Fibroblast of lung (primary cell): ENCODE measurements around the gene COL15A1. TPM values are rescaled to one million over a fixed set of nuclear protein-coding genes. Genes with fewer than 3 reads are reported as not detected.
A peak's percentile ranks its signal among the peaks of the same experiment; 100 is the strongest.

Experiments used
- DNase-seq, 2 donors: peaks; one replicate each; pipeline versions ENCODE4 v3.0.0 to v3.0.0-alpha.2; 2010; ENCODE audit warnings: low read depth in 2 of 2
- H2AFZ ChIP-seq: 2 replicates; pipeline ENCODE4 v1.5.1; 2012; ENCODE audit warnings: low read length, control low read depth, inconsistent platforms
- H3K27ac ChIP-seq: 2 replicates; pipeline ENCODE4 v1.5.1; 2011; ENCODE audit warnings: low read length, control low read depth; ENCODE audit not compliant: insufficient read depth
- H3K27me3 ChIP-seq: 2 replicates; pipeline ENCODE4 v1.5.1; 2011; ENCODE audit warnings: mild to moderate bottlenecking, low read length; ENCODE audit not compliant: control insufficient read depth, insufficient read depth
- H3K36me3 ChIP-seq: 2 replicates; pipeline ENCODE4 v1.5.1; 2011; ENCODE audit warnings: low read length; ENCODE audit not compliant: control insufficient read depth, insufficient read depth
- H3K4me1 ChIP-seq: 2 replicates; pipeline ENCODE4 v1.5.1; 2011; ENCODE audit warnings: low read length; ENCODE audit not compliant: control insufficient read depth, insufficient read depth; ENCODE audit errors: extremely low read depth
- H3K4me2 ChIP-seq: 2 replicates; pipeline ENCODE4 v1.5.1; 2011; ENCODE audit warnings: low read length, control low read depth; ENCODE audit not compliant: insufficient read depth; ENCODE audit errors: extremely low read depth
- H3K4me3 ChIP-seq, 4 experiments: fragments of 200-600 bp in 1 of 4; sonication (generic) in 1 of 4; replicated peaks in 1 of 4; 2 replicates each; pipeline ENCODE4 v1.5.1; 2011 to 2016; ENCODE audit warnings: low read length in 4 of 4, low read depth in 3 of 4, mild to moderate bottlenecking in 3 of 4, control low read depth in 2 of 4, inconsistent platforms in 1 of 4, mixed read lengths in 1 of 4; ENCODE audit not compliant: insufficient read depth in 1 of 4; ENCODE audit errors: control extremely low read depth in 1 of 4
- H3K79me2 ChIP-seq: 2 replicates; pipeline ENCODE4 v1.5.1; 2012; ENCODE audit warnings: mild to moderate bottlenecking, low read length, inconsistent platforms; ENCODE audit not compliant: control insufficient read depth, insufficient read depth
- H3K9ac ChIP-seq: 2 replicates; pipeline ENCODE4 v1.5.1; 2011; ENCODE audit warnings: mild to moderate bottlenecking, low read length, control low read depth; ENCODE audit not compliant: insufficient read depth
- H3K9me3 ChIP-seq: 2 replicates; pipeline ENCODE4 v1.5.1; 2012; ENCODE audit warnings: low read depth, low read length; ENCODE audit not compliant: control insufficient read depth, insufficient read depth
- H4K20me1 ChIP-seq: 2 replicates; pipeline ENCODE4 v1.5.1; 2011; ENCODE audit warnings: low read length; ENCODE audit not compliant: control insufficient read depth, insufficient read depth; ENCODE audit errors: extremely low read depth
- CTCF ChIP-seq, 2 donors: IDR thresholded peaks in 1 of 2; conservative IDR thresholded peaks in 1 of 2; 1 replicate in 1 of 2; 2 replicates in 1 of 2; pipeline ENCODE4 v1.5.1; 2011 to 2012; ENCODE audit warnings: low read length in 2 of 2, control low read depth in 1 of 2, inconsistent platforms in 1 of 2, low read depth in 1 of 2, mild to moderate bottlenecking in 1 of 2
- EZH2 ChIP-seq: IDR thresholded peaks from 2 replicates; pipeline ENCODE4 v1.5.1; 2012; ENCODE audit warnings: low read length, control low read depth, mild to moderate bottlenecking; ENCODE audit errors: missing control alignments
- polyA plus RNA-seq, 2 donors: library from polyadenylated mRNA; depleted of rRNA in 1 of 2; stranded (reverse) in 1 of 2; unstranded in 1 of 2; fragments of >200 nt; gene quantifications; 2 replicates each; pipeline ENCODE4 v1.2.1, GENCODE V29; 2011 to 2012; ENCODE audit warnings: missing spikeins in 1 of 2
- total RNA-seq: library from RNA; depleted of rRNA; stranded (reverse); fragments of >200 nt; gene quantifications from 2 replicates; pipeline ENCODE4 v1.2.1, GENCODE V29; 2014

The COL15A1 gene
- total and polyA plus RNA-seq, 2 donors (not counting 1 experiment from before 2014, with no cell fraction given), result 13.3 to 41.0 TPM

- Histone ChIP-seq H3K27me3 (peaks cover 36% of the 10 kb centered on the region), H3K27ac (no peak overlapping the region), H3K9me3 (no peaks in the 10 kb centered on the region), H4K20me1 (no peaks in the 10 kb centered on the region), H3K9ac (no peak overlapping the region), H3K4me2 (no peak overlapping the region), H2AFZ (no peak overlapping the region), H3K4me1 (no peaks in the 10 kb centered on the region), H3K36me3 (no peaks in the 10 kb centered on the region), H3K79me2 (no peaks in the 10 kb centered on the region), H3K4me3 (peak overlapping the region in 2 of 4 experiments; percentile 26 to 55)
- no peak for DNase-seq
- no peak for TF ChIP-seq CTCF (conservative IDR thresholded peaks at IDR 0.05 in 1 of 2, IDR thresholded peaks at IDR 0.05 in 1 of 2; ENCODE audit: low read depth in 1 of 2, low read length in 2 of 2)
- peak; percentile 14 for TF ChIP-seq EZH2
Measured at GRCh38 chr9:98942906-98943681, 613 bp upstream of the COL15A1 start.

GRCh38 chr9:98944057-98944733, 488 bp downstream of the COL15A1 start:
- Histone ChIP-seq H3K36me3 (no peaks in the 10 kb centered on the region), H3K9me3 (no peaks in the 10 kb centered on the region), H3K27ac (no peak overlapping the region), H3K79me2 (no peaks in the 10 kb centered on the region), H3K4me3 (peak overlapping the region; percentile 48 to 72 (median 52)), H2AFZ (peak overlapping the region; percentile 20), H4K20me1 (no peaks in the 10 kb centered on the region), H3K9ac (peak overlapping the region; percentile 25), H3K4me2 (peak overlapping the region; percentile 64), H3K27me3 (peaks cover 30% of the 10 kb centered on the region), H3K4me1 (no peaks in the 10 kb centered on the region)
- TF ChIP-seq EZH2, result peak; percentile 86
- no peak for TF ChIP-seq CTCF (conservative IDR thresholded peaks at IDR 0.05 in 1 of 2, IDR thresholded peaks at IDR 0.05 in 1 of 2; ENCODE audit: low read depth in 1 of 2, low read length in 2 of 2)
- DNase-seq, result peak; percentile 4 to 34

GRCh38 chr9:98944734-98945074, 997 bp downstream of the COL15A1 start:
- H3K9me3 ChIP-seq, result no peaks in the 10 kb centered on the region
- H3K4me1 ChIP-seq, result no peaks in the 10 kb centered on the region
- TF ChIP-seq CTCF (conservative IDR thresholded peaks at IDR 0.05 in 1 of 2, IDR thresholded peaks at IDR 0.05 in 1 of 2; ENCODE audit: low read depth in 1 of 2, low read length in 2 of 2) (no peak), EZH2 (no peak)
- no peak overlapping the region for H3K27ac ChIP-seq
- no peaks in the 10 kb centered on the region for H4K20me1 ChIP-seq
- no peaks in the 10 kb centered on the region for H3K36me3 ChIP-seq
- peak overlapping the region; percentile 64 for H3K4me2 ChIP-seq
- H3K27me3 ChIP-seq, result peaks cover 30% of the 10 kb centered on the region
- peak overlapping the region; percentile 48 to 72 (median 52) for H3K4me3 ChIP-seq
- no peak overlapping the region for H2AFZ ChIP-seq
- DNase-seq, result no peak
- peak overlapping the region; percentile 3 for H3K9ac ChIP-seq
- H3K79me2 ChIP-seq, result no peaks in the 10 kb centered on the region
